Amniotic epithelial cell (primary cell): Measurements from ENCODE around the gene SP2.

Source experiments
- DNase-seq: peaks from one replicate; pipeline ENCODE4 v3.0.0-alpha.2; 2010; ENCODE audit warnings: low read depth

SP2 gene

GRCh38 chr17:47949197-47949759 lies 53.2 kb downstream of the SP2 start:
- DNase-seq = peak; percentile 77

GRCh38 chr17:47949946-47950345 lies 53.9 kb downstream of the SP2 start:
- no peak for DNase-seq

- no peak for DNase-seq
Measured at GRCh38 chr17:47950448-47950847, 54.4 kb downstream of the SP2 start.

GRCh38 chr17:47952171-47953021 lies 56.4 kb downstream of the SP2 start:
- DNase-seq = no peak

GRCh38 chr17:47953909-47954308 lies 57.9 kb downstream of the SP2 start:
- DNase-seq = no peak

GRCh38 chr17:47955497-47956461 lies 59.7 kb downstream of the SP2 start:
- peak; percentile 49 for DNase-seq

GRCh38 chr17:47956791-47957590 lies 61.0 kb downstream of the SP2 start:
- DNase-seq = peak; percentile 48

GRCh38 chr17:47957591-47958490 lies 61.8 kb downstream of the SP2 start, which contains the start of gene PRR15L:
TSS of gene PRR15L (minus strand) at chr17:47957883. CDS start at chr17:47953234, 4,649 bp downstream.
- DNase-seq = no peak

- DNase-seq = no peak
Measured at GRCh38 chr17:47959825-47960655, 64.0 kb downstream of the SP2 start.

- no peak for DNase-seq
Measured at GRCh38 chr17:47961406-47961805, 65.4 kb downstream of the SP2 start.

GRCh38 chr17:47962901-47963300 lies 66.9 kb downstream of the SP2 start:
- no peak for DNase-seq

GRCh38 chr17:47964856-47965255 lies 68.8 kb downstream of the SP2 start:
- no peak for DNase-seq

- DNase-seq = peak; percentile 68
Measured at GRCh38 chr17:47966079-47966519, 70.1 kb downstream of the SP2 start.

GRCh38 chr17:47967607-47968252 lies 71.7 kb downstream of the SP2 start:
- peak; percentile 89 for DNase-seq

- peak; percentile 71 for DNase-seq
Measured at GRCh38 chr17:47968836-47969235, 72.8 kb downstream of the SP2 start.

GRCh38 chr17:47969930-47970724 lies 74.1 kb downstream of the SP2 start:
- DNase-seq = no peak

GRCh38 chr17:47970725-47971499 lies 74.9 kb downstream of the SP2 start, which contains the start of gene CDK5RAP3:
TSS of gene CDK5RAP3 (plus strand) at chr17:47971113. CDS start at chr17:47971147, 34 bp downstream.
- DNase-seq = peak; percentile 98
